HepG2 (cell line): ENCODE measurements around the gene PTMA. TPM values are rescaled to one million over a fixed set of nuclear protein-coding genes. Genes with fewer than 3 reads are reported as not detected.
"Not testable (repeated sequence)": the region's sequence is repeated elsewhere in the genome, so short reads cannot be mapped to it uniquely, and the experiment has no call there.

Source experiments
- ATAC-seq: fragments of 200-7000 bp; cut with Tn5 transposase; 3 replicates; pipeline ENCODE4 v1.9.1; 2020; ENCODE audit warnings: mild to moderate bottlenecking, moderate library complexity
- BruUV-seq: library from RNA; stranded (reverse); fragments of 400-500 nt; replicated peaks from 2 replicates; lab custom pipeline; 2021; lab: Mats Ljungman, UMichigan
- CTCF ChIA-PET: fragments of 300-600 bp; formaldehyde crosslinking; extraction: SDS; loops from one replicate; lab custom pipeline; 2021; ENCODE audit warnings: low total read pairs, inconsistent platforms, low intra/inter-chr PET ratio; lab: Yijun Ruan, JAX
- POLR2A ChIA-PET: fragments of 350-600 bp; sonication (Branson Sonifier 250); formaldehyde crosslinking; loops from one replicate; lab custom pipeline; 2020; ENCODE audit warnings: antibody characterized with exemption, inconsistent platforms; lab: Yijun Ruan, JAX
- DNase-seq: peaks from one replicate; pipeline ENCODE4 v3.0.0-alpha.2; 2015; ENCODE audit warnings: low spot score
- FAIRE-seq: peaks from 3 replicates; lab custom pipeline; 2011; peaks lifted over from hg19 to GRCh38; lab: Jason Lieb, UNC
- H2AFZ ChIP-seq: one replicate; pipeline ENCODE4 v1.6.1; 2011; ENCODE audit warnings: low read length, inconsistent platforms
- H3K27ac ChIP-seq: fragments of 300-600 bp; 3 replicates; pipeline ENCODE4 v1.8.0; 2011; ENCODE audit warnings: mixed run types, mild to moderate bottlenecking, mixed read lengths, low read length, inconsistent platforms; ENCODE audit not compliant: insufficient read depth; ENCODE audit errors: extremely low read length
- H3K27me3 ChIP-seq, 2 experiments: fragments of 200-600 bp in 1 of 2; 2 replicates in 1 of 2; 3 replicates in 1 of 2; pipeline versions ENCODE4 v1.6.0 to v1.8.0; 2011; ENCODE audit warnings: low read length in 2 of 2, mild to moderate bottlenecking in 2 of 2, moderate library complexity in 2 of 2, inconsistent platforms in 1 of 2; ENCODE audit not compliant: insufficient read depth in 2 of 2, control insufficient read depth in 1 of 2
- H3K36me3 ChIP-seq, 2 experiments: fragments of 200-600 bp in 1 of 2; replicated peaks in 1 of 2; 2 replicates in 1 of 2; 3 replicates in 1 of 2; pipeline versions ENCODE4 v1.5.1 to v1.8.0; 2011; ENCODE audit warnings: low read length in 2 of 2, inconsistent platforms in 1 of 2; ENCODE audit not compliant: insufficient read depth in 2 of 2, control insufficient read depth in 1 of 2
- H3K4me1 ChIP-seq: 2 replicates; pipeline ENCODE4 v1.5.1; 2012; ENCODE audit warnings: low read length, inconsistent platforms; ENCODE audit not compliant: insufficient read depth
- H3K4me2 ChIP-seq: 2 replicates; pipeline ENCODE4 v1.6.0; 2011; ENCODE audit warnings: low read depth, low read length, inconsistent platforms
- H3K4me3 ChIP-seq, 3 experiments: fragments of 200-600 bp in 1 of 3; sonication (generic), shearing (Covaris generic) in 1 of 3; replicated peaks in 1 of 3; 2 replicates each; pipeline ENCODE4 v1.5.1; 2011 to 2016; ENCODE audit warnings: low read length in 3 of 3, inconsistent platforms in 2 of 3, low read depth in 2 of 3, mild to moderate bottlenecking in 2 of 3, control low read depth in 1 of 3, mixed read lengths in 1 of 3; ENCODE audit not compliant: insufficient read depth in 1 of 3
- H3K79me2 ChIP-seq: one replicate; pipeline ENCODE4 v1.6.1; 2011; ENCODE audit warnings: low read length, inconsistent platforms; ENCODE audit not compliant: insufficient read depth
- H3K9ac ChIP-seq: 2 replicates; pipeline ENCODE4 v1.6.0; 2011; ENCODE audit warnings: mild to moderate bottlenecking, low read depth, low read length, inconsistent platforms; ENCODE audit not compliant: insufficient read depth
- H3K9me3 ChIP-seq: 2 replicates; pipeline ENCODE4 v1.5.1; 2012; ENCODE audit warnings: mild to moderate bottlenecking, low read length
- H4K20me1 ChIP-seq: 2 replicates; pipeline ENCODE4 v1.6.0; 2011; ENCODE audit warnings: inconsistent platforms, mild to moderate bottlenecking, low read length, moderate library complexity; ENCODE audit not compliant: insufficient read depth
- TEAD3 ChIP-seq: optimal IDR thresholded peaks from 2 replicates; pipeline ENCODE3; 2016; ENCODE audit warnings: borderline replicate concordance
- ZBTB40 ChIP-seq, 2 experiments: fragments of 450-650 bp in 1 of 2; sonication (generic) in 1 of 2; formaldehyde crosslinking in 1 of 2; IDR thresholded peaks; 2 replicates each; pipeline versions ENCODE4 v1.6.1 to v1.8.0; 2016 to 2022; ENCODE audit warnings: antibody characterized with exemption in 1 of 2, mild to moderate bottlenecking in 1 of 2, missing genetic modification reagents in 1 of 2
- ZNF441 ChIP-seq: sonication (generic); formaldehyde crosslinking; IDR thresholded peaks from 2 replicates; pipeline ENCODE4 v1.7.0; 2021; ENCODE audit warnings: missing genetic modification reagents, borderline replicate concordance
- WGBS: methylation state at CpG from one replicate; pipeline ENCODE4 v1.1.6; 2017; ENCODE audit warnings: low lambda C conversion rate; 5-methylcytosine and 5-hydroxymethylcytosine counted together
- in situ Hi-C: cut with HindIII; loops from 2 replicates; pipeline ENCODE4 v1.10.0; 2017; ENCODE audit warnings: low pct_unique_long_range_greater_than_20kb; ENCODE audit not compliant: extremely low pct_ligation_motif_present
- intact Hi-C: fragments of 100-400 bp; cut with micrococcal nuclease; formaldehyde crosslinking; loops from one replicate; pipeline ENCODE4 v1.10.0; 2022; ENCODE audit not compliant: unreplicated experiment
- polyA plus RNA-seq, 8 experiments: library from polyadenylated mRNA; depleted of rRNA in 3 of 8; stranded (reverse) in 7 of 8; unstranded in 1 of 8; fragments of >200 nt; fragmentation: Illumina TruSeq in 4 of 8; extraction: Trizol in 4 of 8; gene quantifications; 2 replicates each; pipeline versions ENCODE4 v1.2.1 to v1.2.3, GENCODE V29; 2011 to 2016; ENCODE audit warnings: low read depth in 4 of 8, missing spikeins in 1 of 8, mixed read lengths in 1 of 8; ENCODE audit not compliant: insufficient read depth in 1 of 8
- total RNA-seq, 5 experiments: library from RNA; depleted of rRNA; stranded (reverse); fragments of >200 nt; fragmentation: Illumina TruSeq; extraction: Trizol; gene quantifications; 2 replicates each; pipeline ENCODE4 v1.2.3, GENCODE V29; 2016; ENCODE audit warnings: low read depth in 1 of 5

The PTMA gene
- total and polyA plus RNA-seq, 2 of the 13 experiments (the other 11 are each of a cell fraction or from before 2014, with no cell fraction given), result 190 to 1,086 TPM

GRCh38 chr2:231660073-231660472 lies 48.3 kb upstream of the PTMA start:
- H2AFZ ChIP-seq; BruUV-seq; FAIRE-seq; H3K9me3 ChIP-seq; ATAC-seq; H3K27ac ChIP-seq; DNase-seq; CTCF ChIA-PET; H3K79me2 ChIP-seq; H3K36me3 ChIP-seq; intact Hi-C loops; H4K20me1 ChIP-seq; H3K4me2 ChIP-seq; H3K9ac ChIP-seq; H3K4me3 ChIP-seq; in situ Hi-C loops; TF ChIP-seq ZBTB40 (IDR thresholded peaks at IDR 0.05): not testable (repeated sequence)
- TF ChIP-seq ZBTB40 (CRISPR knock-in tag; IDR thresholded peaks at IDR 0.05) (peak; percentile 22; the same call in 1 of the 2 replicates), ZNF441 (CRISPR knock-in tag) (peak; percentile 64; the same call in 1 of the 2 replicates), TEAD3 (CRISPR knock-in tag) (peak; percentile 41)
- Histone ChIP-seq H3K4me1 (peaks cover 26% of the 10 kb centered on the region), H3K27me3 (peaks cover 0 to 12% of the 10 kb centered on the region in 2 experiments; a peak in 3 of 5 replicates)
- POLR2A ChIA-PET, result interaction anchor here (1.3 kb wide), 1 partner anchor 13 kb away, joined by 7 read pairs; no protein-coding TSS in a partner anchor
- whole genome bisulfite sequencing, result 41% methylated on average over 7 of the region's 7 CpGs
